GM10248 (cell line): ENCODE results near the gene SLC35F3.
A peak's percentile ranks its signal among the peaks of the same experiment; 100 is the strongest.

ENCODE experiments used
- CTCF ChIA-PET: fragments of 300-600 bp; sonication (Branson Sonifier 250); formaldehyde crosslinking; extraction: SDS; loops from one replicate; lab custom pipeline; 2021; ENCODE audit warnings: antibody characterized with exemption; lab: Yijun Ruan, JAX
- POLR2A ChIA-PET: fragments of 350-650 bp; sonication (Branson Sonifier 250); formaldehyde crosslinking; extraction: SDS; loops from one replicate; lab custom pipeline; 2020; ENCODE audit warnings: antibody characterized with exemption; lab: Yijun Ruan, JAX
- DNase-seq: peaks from one replicate; pipeline ENCODE4 v3.0.0; 2012; ENCODE audit errors: extremely low spot score
- CTCF ChIP-seq: IDR thresholded peaks from 2 replicates; pipeline ENCODE4 v1.5.1; 2012; ENCODE audit warnings: mild to moderate bottlenecking, low read depth; ENCODE audit errors: extremely low read depth, missing control alignments, control extremely low read depth

The SLC35F3 gene

GRCh38 chr1:234212764-234213657 is 308.5 kb downstream of the SLC35F3 start:
- peak; percentile 65 for DNase-seq
- ChIA-PET POLR2A (no interaction called here), CTCF (interaction anchor here (1.0 to 3.6 kb wide), 21 partner anchors 9 to 114 kb away, joined by 3 to 39 read pairs (median 4); no protein-coding TSS in a partner anchor)
- peak; percentile 46 for TF ChIP-seq CTCF

GRCh38 chr1:234213658-234214128 is 309.2 kb downstream of the SLC35F3 start:
- ChIA-PET POLR2A (no interaction called here), CTCF (interaction anchor here (1.1 to 3.6 kb wide), 14 partner anchors 8 to 114 kb away, joined by 3 to 39 read pairs (median 5); no protein-coding TSS in a partner anchor)
- TF ChIP-seq CTCF: no peak
- no peak for DNase-seq

- ChIA-PET POLR2A (no interaction called here), CTCF (interaction anchor here (1.8 to 3.6 kb wide), 4 partner anchors 12 to 96 kb away, joined by 5 to 39 read pairs (median 14); no protein-coding TSS in a partner anchor)
- TF ChIP-seq CTCF: no peak
- DNase-seq: peak; percentile 41
Observed at GRCh38 chr1:234214129-234214910, 309.8 kb downstream of the SLC35F3 start.

- CTCF ChIA-PET: interaction anchor here (2.5 kb wide), 1 partner anchor 95 kb away, joined by 12 read pairs; no protein-coding TSS in a partner anchor
- POLR2A ChIA-PET: no interaction called here
- no peak for DNase-seq
- no peak for TF ChIP-seq CTCF
Observed at GRCh38 chr1:234214911-234215892, 310.7 kb downstream of the SLC35F3 start.

GRCh38 chr1:234216116-234216703 is 311.7 kb downstream of the SLC35F3 start:
- TF ChIP-seq CTCF: no peak
- peak; percentile 48 for DNase-seq
- ChIA-PET POLR2A (no interaction called here), CTCF (interaction anchor here (2.5 kb wide), 1 partner anchor 94 kb away, joined by 12 read pairs; no protein-coding TSS in a partner anchor)
